HepG2 (cell line): ENCODE results near the gene SHROOM1. TPM values are rescaled to one million over a fixed set of nuclear protein-coding genes. Genes with fewer than 3 reads are reported as not detected.

Experiments
- CREB3 ChIP-seq: sonication (generic); formaldehyde crosslinking; IDR thresholded peaks from 2 replicates; pipeline ENCODE4 v1.5.0; 2020; ENCODE audit warnings: missing genetic modification reagents
- FOXO4 ChIP-seq: sonication (generic); formaldehyde crosslinking; conservative IDR thresholded peaks from 2 replicates; pipeline ENCODE4 v1.8.1; 2023; ENCODE audit warnings: missing genetic modification reagents
- HMGXB4 ChIP-seq, 2 experiments: sonication (generic) in 1 of 2; formaldehyde crosslinking in 1 of 2; IDR thresholded peaks; 2 replicates each; pipeline versions ENCODE4 v1.4.0 to v1.6.1; 2018 to 2020; ENCODE audit warnings: missing genetic modification reagents in 2 of 2, borderline replicate concordance in 1 of 2, low read depth in 1 of 2, mild to moderate bottlenecking in 1 of 2, missing biosample characterization in 1 of 2
- MED1 ChIP-seq: sonication (generic); formaldehyde crosslinking; IDR thresholded peaks from 2 replicates; pipeline ENCODE4 v1.4.0; 2020; ENCODE audit warnings: missing genetic modification reagents
- MIER2 ChIP-seq: IDR thresholded peaks from 2 replicates; pipeline ENCODE4 v1.6.1; 2016; ENCODE audit warnings: missing biosample characterization, missing genetic modification reagents
- MIXL1 ChIP-seq: IDR thresholded peaks from 2 replicates; pipeline ENCODE4 v1.6.1; 2016
- NCOA2 ChIP-seq: sonication (generic); formaldehyde crosslinking; IDR thresholded peaks from 2 replicates; pipeline ENCODE4 v1.8.0; 2022; ENCODE audit warnings: inconsistent platforms
- NCOA5 ChIP-seq: sonication (generic); formaldehyde crosslinking; IDR thresholded peaks from 2 replicates; pipeline ENCODE4 v1.4.0; 2020; ENCODE audit warnings: missing genetic modification reagents
- RFX3 ChIP-seq: IDR thresholded peaks from 2 replicates; pipeline ENCODE4 v1.6.1; 2016; ENCODE audit warnings: missing biosample characterization, missing genetic modification reagents
- SALL2 ChIP-seq: sonication (generic); formaldehyde crosslinking; IDR thresholded peaks from 2 replicates; pipeline ENCODE4 v1.8.1; 2023; ENCODE audit warnings: mild to moderate bottlenecking, missing genetic modification reagents, inconsistent platforms
- SMAD3 ChIP-seq: sonication (generic); formaldehyde crosslinking; IDR thresholded peaks from 2 replicates; pipeline ENCODE4 v1.4.0; 2020; ENCODE audit warnings: missing genetic modification reagents
- ZC3H13 ChIP-seq: sonication (generic); formaldehyde crosslinking; IDR thresholded peaks from 2 replicates; pipeline ENCODE4 v1.8.1; 2023; ENCODE audit warnings: mild to moderate bottlenecking, missing genetic modification reagents, moderate library complexity
- ZNF501 ChIP-seq: sonication (generic); formaldehyde crosslinking; IDR thresholded peaks from 2 replicates; pipeline ENCODE4 v1.5.1; 2020; ENCODE audit warnings: mild to moderate bottlenecking, moderate library complexity, missing genetic modification reagents
- ZNF543 ChIP-seq: sonication (generic); formaldehyde crosslinking; IDR thresholded peaks from 2 replicates; pipeline ENCODE4 v1.4.0; 2020; ENCODE audit warnings: mild to moderate bottlenecking, missing genetic modification reagents
- ZNF577 ChIP-seq: sonication (generic); formaldehyde crosslinking; IDR thresholded peaks from 2 replicates; pipeline ENCODE4 v1.4.0; 2020; ENCODE audit warnings: mild to moderate bottlenecking, low read depth, missing genetic modification reagents, borderline replicate concordance
- polyA plus RNA-seq, 8 experiments: library from polyadenylated mRNA; depleted of rRNA in 3 of 8; stranded (reverse) in 7 of 8; unstranded in 1 of 8; fragments of >200 nt; fragmentation: Illumina TruSeq in 4 of 8; extraction: Trizol in 4 of 8; gene quantifications; 2 replicates each; pipeline versions ENCODE4 v1.2.1 to v1.2.3, GENCODE V29; 2011 to 2016; ENCODE audit warnings: low read depth in 4 of 8, missing spikeins in 1 of 8, mixed read lengths in 1 of 8; ENCODE audit not compliant: insufficient read depth in 1 of 8
- total RNA-seq, 5 experiments: library from RNA; depleted of rRNA; stranded (reverse); fragments of >200 nt; fragmentation: Illumina TruSeq; extraction: Trizol; gene quantifications; 2 replicates each; pipeline ENCODE4 v1.2.3, GENCODE V29; 2016; ENCODE audit warnings: low read depth in 1 of 5
- TF ChIP-seq, protein P1 (sequence below): sonication (generic); formaldehyde crosslinking; IDR thresholded peaks from 2 replicates; pipeline ENCODE4 v1.5.0; 2020; ENCODE audit warnings: mild to moderate bottlenecking, missing genetic modification reagents
- TF ChIP-seq, protein P2 (sequence below): sonication (generic); formaldehyde crosslinking; IDR thresholded peaks from 2 replicates; pipeline ENCODE4 v1.8.0; 2022; ENCODE audit warnings: low read depth, missing genetic modification reagents
- TF ChIP-seq, protein P3 (sequence below): sonication (generic); formaldehyde crosslinking; IDR thresholded peaks from 2 replicates; pipeline ENCODE4 v1.4.0; 2020; ENCODE audit warnings: missing genetic modification reagents, borderline replicate concordance

The SHROOM1 gene
- total and polyA plus RNA-seq, 2 of the 13 experiments (the other 11 are each of a cell fraction or from before 2014, with no cell fraction given): 18.2 to 25.7 TPM

- TF ChIP-seq RFX3 (CRISPR knock-in tag) (no peak), CREB3 (no peak), ZC3H13 (CRISPR knock-in tag) (peak; percentile 81), FOXO4 (CRISPR knock-in tag) (0 out of 2 replicates have a peak, but pooled peaks have one; percentile 20), ZNF501 (CRISPR knock-in tag) (peak; percentile 40; the same call in 1 of the 2 replicates), MIER2 (CRISPR knock-in tag) (no peak), ZNF543 (CRISPR knock-in tag) (no peak), SALL2 (CRISPR knock-in tag) (no peak), SMAD3 (CRISPR knock-in tag) (0 out of 2 replicates have a peak, but pooled peaks have one; percentile 6), ZNF577 (0 out of 2 replicates have a peak, but pooled peaks have one; percentile 15), NCOA5 (no peak), NCOA2 (CRISPR knock-in tag) (no peak), MIXL1 (no peak), HMGXB4 (CRISPR knock-in tag; IDR thresholded peaks at IDR 0.05; ENCODE audit: borderline replicate concordance in 1 of 2, low read depth in 1 of 2) (0 out of 4 replicates have a peak, but pooled peaks of 1 of the 2 experiments have one; percentile 18), MED1 (no peak)
- TF ChIP-seq, protein P1, sequence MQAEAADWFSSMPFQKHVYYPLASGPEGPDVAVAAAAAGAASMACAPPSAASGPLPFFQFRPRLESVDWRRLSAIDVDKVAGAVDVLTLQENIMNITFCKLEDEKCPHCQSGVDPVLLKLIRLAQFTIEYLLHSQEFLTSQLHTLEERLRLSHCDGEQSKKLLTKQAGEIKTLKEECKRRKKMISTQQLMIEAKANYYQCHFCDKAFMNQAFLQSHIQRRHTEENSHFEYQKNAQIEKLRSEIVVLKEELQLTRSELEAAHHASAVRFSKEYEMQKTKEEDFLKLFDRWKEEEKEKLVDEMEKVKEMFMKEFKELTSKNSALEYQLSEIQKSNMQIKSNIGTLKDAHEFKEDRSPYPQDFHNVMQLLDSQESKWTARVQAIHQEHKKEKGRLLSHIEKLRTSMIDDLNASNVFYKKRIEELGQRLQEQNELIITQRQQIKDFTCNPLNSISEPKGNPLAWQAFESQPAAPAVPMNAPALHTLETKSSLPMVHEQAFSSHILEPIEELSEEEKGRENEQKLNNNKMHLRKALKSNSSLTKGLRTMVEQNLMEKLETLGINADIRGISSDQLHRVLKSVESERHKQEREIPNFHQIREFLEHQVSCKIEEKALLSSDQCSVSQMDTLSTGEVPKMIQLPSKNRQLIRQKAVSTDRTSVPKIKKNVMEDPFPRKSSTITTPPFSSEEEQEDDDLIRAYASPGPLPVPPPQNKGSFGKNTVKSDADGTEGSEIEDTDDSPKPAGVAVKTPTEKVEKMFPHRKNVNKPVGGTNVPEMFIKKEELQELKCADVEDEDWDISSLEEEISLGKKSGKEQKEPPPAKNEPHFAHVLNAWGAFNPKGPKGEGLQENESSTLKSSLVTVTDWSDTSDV (CRISPR knock-in tag): no peak
- TF ChIP-seq, protein P2, sequence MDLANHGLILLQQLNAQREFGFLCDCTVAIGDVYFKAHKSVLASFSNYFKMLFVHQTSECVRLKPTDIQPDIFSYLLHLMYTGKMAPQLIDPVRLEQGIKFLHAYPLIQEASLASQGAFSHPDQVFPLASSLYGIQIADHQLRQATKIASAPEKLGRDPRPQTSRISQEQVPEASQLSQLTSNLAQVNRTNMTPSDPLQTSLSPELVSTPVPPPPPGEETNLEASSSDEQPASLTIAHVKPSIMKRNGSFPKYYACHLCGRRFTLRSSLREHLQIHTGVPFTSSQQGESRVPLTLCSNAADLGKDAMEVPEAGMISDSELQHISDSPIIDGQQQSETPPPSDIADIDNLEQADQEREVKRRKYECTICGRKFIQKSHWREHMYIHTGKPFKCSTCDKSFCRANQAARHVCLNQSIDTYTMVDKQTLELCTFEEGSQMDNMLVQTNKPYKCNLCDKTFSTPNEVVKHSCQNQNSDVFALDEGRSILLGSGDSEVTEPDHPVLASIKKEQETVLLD (CRISPR knock-in tag): 0 out of 2 replicates have a peak, but pooled peaks have one; percentile 12
- TF ChIP-seq, protein P3, sequence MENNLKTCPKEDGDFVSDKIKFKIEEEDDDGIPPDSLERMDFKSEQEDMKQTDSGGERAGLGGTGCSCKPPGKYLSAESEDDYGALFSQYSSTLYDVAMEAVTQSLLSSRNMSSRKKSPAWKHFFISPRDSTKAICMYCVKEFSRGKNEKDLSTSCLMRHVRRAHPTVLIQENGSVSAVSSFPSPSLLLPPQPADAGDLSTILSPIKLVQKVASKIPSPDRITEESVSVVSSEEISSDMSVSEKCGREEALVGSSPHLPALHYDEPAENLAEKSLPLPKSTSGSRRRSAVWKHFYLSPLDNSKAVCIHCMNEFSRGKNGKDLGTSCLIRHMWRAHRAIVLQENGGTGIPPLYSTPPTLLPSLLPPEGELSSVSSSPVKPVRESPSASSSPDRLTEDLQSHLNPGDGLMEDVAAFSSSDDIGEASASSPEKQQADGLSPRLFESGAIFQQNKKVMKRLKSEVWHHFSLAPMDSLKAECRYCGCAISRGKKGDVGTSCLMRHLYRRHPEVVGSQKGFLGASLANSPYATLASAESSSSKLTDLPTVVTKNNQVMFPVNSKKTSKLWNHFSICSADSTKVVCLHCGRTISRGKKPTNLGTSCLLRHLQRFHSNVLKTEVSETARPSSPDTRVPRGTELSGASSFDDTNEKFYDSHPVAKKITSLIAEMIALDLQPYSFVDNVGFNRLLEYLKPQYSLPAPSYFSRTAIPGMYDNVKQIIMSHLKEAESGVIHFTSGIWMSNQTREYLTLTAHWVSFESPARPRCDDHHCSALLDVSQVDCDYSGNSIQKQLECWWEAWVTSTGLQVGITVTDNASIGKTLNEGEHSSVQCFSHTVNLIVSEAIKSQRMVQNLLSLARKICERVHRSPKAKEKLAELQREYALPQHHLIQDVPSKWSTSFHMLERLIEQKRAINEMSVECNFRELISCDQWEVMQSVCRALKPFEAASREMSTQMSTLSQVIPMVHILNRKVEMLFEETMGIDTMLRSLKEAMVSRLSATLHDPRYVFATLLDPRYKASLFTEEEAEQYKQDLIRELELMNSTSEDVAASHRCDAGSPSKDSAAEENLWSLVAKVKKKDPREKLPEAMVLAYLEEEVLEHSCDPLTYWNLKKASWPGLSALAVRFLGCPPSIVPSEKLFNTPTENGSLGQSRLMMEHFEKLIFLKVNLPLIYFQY (CRISPR knock-in tag): no peak
These were observed 43.5 kb upstream of the SHROOM1 start (continued) for GRCh38 chr5:132873930-132874271.
